PFSK-1 (cell line): ENCODE measurements around the gene PNMT.

Experiments used
- POLR2AphosphoS5 ChIP-seq: IDR thresholded peaks from 2 replicates; pipeline ENCODE4 v1.6.1; 2012; ENCODE audit warnings: low read depth, mild to moderate bottlenecking, control low read depth, low read length, moderate library complexity
- SIN3A ChIP-seq: IDR thresholded peaks from 2 replicates; pipeline ENCODE4 v1.6.1; 2012; ENCODE audit warnings: mild to moderate bottlenecking, low read length, moderate library complexity, borderline replicate concordance; ENCODE audit not compliant: insufficient read depth
- TAF1 ChIP-seq: IDR thresholded peaks from 2 replicates; pipeline ENCODE4 v1.6.1; 2012; ENCODE audit warnings: low read length, control low read depth, borderline replicate concordance; ENCODE audit not compliant: insufficient read depth
- TF ChIP-seq, protein P1 (sequence below), 2 experiments: IDR thresholded peaks; 2 replicates each; pipeline versions ENCODE4 v1.6.1 to v1.8.0; 2011 to 2012; ENCODE audit warnings: low read depth in 2 of 2, low read length in 2 of 2, control low read depth in 1 of 2, inconsistent platforms in 1 of 2, mild to moderate bottlenecking in 1 of 2, moderate library complexity in 1 of 2; ENCODE audit not compliant: insufficient read depth in 1 of 2

DNA sequence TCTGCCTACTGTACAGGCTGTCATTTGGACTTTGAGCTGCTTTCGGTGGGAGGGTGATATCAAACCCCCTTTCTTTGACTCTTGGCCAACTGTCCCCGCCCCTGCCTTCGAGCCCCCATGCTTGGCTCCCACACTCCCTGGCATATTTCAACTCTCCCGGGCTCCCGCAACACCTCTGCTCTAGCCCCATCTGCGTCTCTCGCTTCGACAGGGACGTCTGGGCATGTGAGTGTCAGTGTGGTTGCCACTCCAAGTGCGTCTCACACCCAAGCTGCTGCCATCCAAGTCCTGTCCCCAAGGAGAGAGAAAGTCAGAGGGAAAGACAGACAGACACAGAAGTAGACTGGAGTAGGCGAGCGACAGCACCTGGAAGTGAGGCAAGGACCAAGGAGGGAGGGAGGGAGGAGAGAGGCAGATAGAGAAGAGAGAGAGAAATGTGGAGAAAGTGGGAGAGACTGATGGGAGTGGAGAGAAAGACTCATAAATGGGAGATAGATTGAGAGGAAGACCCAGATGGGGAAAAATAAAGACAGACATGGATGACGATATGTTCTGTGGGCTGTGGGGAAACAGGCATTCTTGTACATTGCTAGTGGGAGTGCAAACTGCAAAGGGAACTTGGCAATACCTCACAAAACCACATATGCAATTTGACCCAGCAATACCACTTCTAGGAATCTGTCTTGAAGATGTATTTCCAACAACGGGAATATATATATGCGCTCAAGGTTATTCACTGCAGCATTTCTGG is 19.5 kb upstream of the PNMT start:
- TF ChIP-seq SIN3A: no peak
- TF ChIP-seq POLR2AphosphoS5: no peak
- TF ChIP-seq TAF1: no peak
- TF ChIP-seq, protein P1, sequence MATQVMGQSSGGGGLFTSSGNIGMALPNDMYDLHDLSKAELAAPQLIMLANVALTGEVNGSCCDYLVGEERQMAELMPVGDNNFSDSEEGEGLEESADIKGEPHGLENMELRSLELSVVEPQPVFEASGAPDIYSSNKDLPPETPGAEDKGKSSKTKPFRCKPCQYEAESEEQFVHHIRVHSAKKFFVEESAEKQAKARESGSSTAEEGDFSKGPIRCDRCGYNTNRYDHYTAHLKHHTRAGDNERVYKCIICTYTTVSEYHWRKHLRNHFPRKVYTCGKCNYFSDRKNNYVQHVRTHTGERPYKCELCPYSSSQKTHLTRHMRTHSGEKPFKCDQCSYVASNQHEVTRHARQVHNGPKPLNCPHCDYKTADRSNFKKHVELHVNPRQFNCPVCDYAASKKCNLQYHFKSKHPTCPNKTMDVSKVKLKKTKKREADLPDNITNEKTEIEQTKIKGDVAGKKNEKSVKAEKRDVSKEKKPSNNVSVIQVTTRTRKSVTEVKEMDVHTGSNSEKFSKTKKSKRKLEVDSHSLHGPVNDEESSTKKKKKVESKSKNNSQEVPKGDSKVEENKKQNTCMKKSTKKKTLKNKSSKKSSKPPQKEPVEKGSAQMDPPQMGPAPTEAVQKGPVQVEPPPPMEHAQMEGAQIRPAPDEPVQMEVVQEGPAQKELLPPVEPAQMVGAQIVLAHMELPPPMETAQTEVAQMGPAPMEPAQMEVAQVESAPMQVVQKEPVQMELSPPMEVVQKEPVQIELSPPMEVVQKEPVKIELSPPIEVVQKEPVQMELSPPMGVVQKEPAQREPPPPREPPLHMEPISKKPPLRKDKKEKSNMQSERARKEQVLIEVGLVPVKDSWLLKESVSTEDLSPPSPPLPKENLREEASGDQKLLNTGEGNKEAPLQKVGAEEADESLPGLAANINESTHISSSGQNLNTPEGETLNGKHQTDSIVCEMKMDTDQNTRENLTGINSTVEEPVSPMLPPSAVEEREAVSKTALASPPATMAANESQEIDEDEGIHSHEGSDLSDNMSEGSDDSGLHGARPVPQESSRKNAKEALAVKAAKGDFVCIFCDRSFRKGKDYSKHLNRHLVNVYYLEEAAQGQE (IDR thresholded peaks at IDR 0.05; ENCODE audit: insufficient read depth in 1 of 2, low read depth in 2 of 2, low read length in 2 of 2): no peak
